ENCODE results near the gene NOL9. TPM values are rescaled to one million over a fixed set of nuclear protein-coding genes. Genes with fewer than 3 reads are reported as not detected.
"Not testable (repeated sequence)": the region's sequence is repeated elsewhere in the genome, so short reads cannot be mapped to it uniquely, and the experiment has no call there.

Gene NOL9
- total RNA-seq, 1 experiment from 2014 or later, result 49.2 TPM

DNA sequence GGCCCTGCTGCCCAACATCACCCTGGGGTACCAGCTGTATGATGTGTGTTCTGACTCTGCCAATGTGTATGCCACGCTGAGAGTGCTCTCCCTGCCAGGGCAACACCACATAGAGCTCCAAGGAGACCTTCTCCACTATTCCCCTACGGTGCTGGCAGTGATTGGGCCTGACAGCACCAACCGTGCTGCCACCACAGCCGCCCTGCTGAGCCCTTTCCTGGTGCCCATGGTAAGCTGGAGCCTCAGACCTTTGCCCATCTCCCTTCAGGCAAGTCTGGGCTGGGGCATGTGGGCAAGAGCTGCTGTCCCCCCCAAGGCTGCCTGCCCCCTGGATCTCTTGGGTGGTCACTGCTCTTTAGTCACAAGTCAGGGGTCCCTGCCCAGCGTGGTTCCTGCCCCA lies 16.7 kb upstream of the NOL9 start:
- Mint-ChIP-seq H3K4me3 (ENCODE audit: unreplicated experiment) (no peak overlapping the region), H3K4me1 (ENCODE audit: insufficient read depth, unreplicated experiment) (no peaks in the 10 kb centered on the region), H3K9me3 (ENCODE audit: unreplicated experiment) (no peaks in the 10 kb centered on the region), H3K36me3 (ENCODE audit: insufficient read depth, unreplicated experiment) (no peaks in the 10 kb centered on the region), H3K27me3 (ENCODE audit: insufficient read depth, unreplicated experiment) (peaks cover 13% of the 10 kb centered on the region), H3K27ac (ENCODE audit: low read depth, unreplicated experiment) (no peak overlapping the region)
- BruUV-seq (replicated peaks), result no TSS peak
- ChIA-PET POLR2A (interaction anchor here (0.6 to 0.7 kb wide), 2 partner anchors 11 to 82 kb away, joined by 4 read pairs; no protein-coding TSS in a partner anchor), CTCF (interaction anchor here (0.6 to 3.2 kb wide), 3 partner anchors 16 to 462 kb away, joined by 3 to 8 read pairs (median 6); partner anchors contain the start of genes NOL9 and TAS1R1)
- DNase-seq (ENCODE audit: unreplicated experiment), result no peak
- TF ChIP-seq, protein P1, sequence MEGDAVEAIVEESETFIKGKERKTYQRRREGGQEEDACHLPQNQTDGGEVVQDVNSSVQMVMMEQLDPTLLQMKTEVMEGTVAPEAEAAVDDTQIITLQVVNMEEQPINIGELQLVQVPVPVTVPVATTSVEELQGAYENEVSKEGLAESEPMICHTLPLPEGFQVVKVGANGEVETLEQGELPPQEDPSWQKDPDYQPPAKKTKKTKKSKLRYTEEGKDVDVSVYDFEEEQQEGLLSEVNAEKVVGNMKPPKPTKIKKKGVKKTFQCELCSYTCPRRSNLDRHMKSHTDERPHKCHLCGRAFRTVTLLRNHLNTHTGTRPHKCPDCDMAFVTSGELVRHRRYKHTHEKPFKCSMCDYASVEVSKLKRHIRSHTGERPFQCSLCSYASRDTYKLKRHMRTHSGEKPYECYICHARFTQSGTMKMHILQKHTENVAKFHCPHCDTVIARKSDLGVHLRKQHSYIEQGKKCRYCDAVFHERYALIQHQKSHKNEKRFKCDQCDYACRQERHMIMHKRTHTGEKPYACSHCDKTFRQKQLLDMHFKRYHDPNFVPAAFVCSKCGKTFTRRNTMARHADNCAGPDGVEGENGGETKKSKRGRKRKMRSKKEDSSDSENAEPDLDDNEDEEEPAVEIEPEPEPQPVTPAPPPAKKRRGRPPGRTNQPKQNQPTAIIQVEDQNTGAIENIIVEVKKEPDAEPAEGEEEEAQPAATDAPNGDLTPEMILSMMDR (IDR thresholded peaks at IDR 0.05; ENCODE audit: unreplicated experiment), result no peak
- intact Hi-C loops (cut with micrococcal nuclease), result no loop called here

DNA sequence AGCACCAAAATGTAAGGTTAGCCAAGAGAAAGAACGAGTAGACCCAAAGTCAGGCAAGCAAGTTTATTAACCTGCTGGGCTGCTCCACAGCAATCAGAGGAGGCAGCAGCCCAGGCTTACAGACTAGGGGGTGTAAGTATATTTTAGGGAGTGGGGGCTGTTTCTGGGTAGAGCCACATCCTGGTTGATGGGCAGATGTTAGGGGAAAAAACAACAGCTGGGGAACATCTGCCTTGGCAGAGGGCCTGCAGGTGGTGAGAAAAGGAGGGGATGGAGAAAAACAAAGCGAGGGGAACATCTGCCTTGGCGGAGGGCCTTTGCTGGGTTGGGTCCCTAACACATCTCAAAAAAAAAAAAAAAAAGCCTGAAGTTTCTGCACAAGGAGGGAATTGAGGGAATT lies 15.8 kb upstream of the NOL9 start:
- ChIA-PET CTCF (interaction anchor here (1.3 to 3.2 kb wide), 2 partner anchors 15 to 30 kb away, joined by 5 to 8 read pairs; partner anchors contain the start of genes NOL9 and TAS1R1), POLR2A (interaction anchor here (0.5 kb wide), 1 partner anchor 10 kb away, joined by 3 read pairs; the partner anchor contains the start of gene ZBTB48)
- peaks cover 13% of the 10 kb centered on the region for H3K27me3 Mint-ChIP-seq (ENCODE audit: insufficient read depth, unreplicated experiment)
- intact Hi-C loops (cut with micrococcal nuclease), result no loop called here
- H3K36me3 Mint-ChIP-seq (ENCODE audit: insufficient read depth, unreplicated experiment), result no peaks in the 10 kb centered on the region
- no peaks in the 10 kb centered on the region for H3K4me1 Mint-ChIP-seq (ENCODE audit: insufficient read depth, unreplicated experiment)
- TF ChIP-seq, protein P1 (IDR thresholded peaks at IDR 0.05; ENCODE audit: unreplicated experiment), result no peak
- no peak for DNase-seq (ENCODE audit: unreplicated experiment)
- H3K27ac Mint-ChIP-seq (ENCODE audit: low read depth, unreplicated experiment), result no peak overlapping the region
- H3K9me3 Mint-ChIP-seq (ENCODE audit: unreplicated experiment), result no peaks in the 10 kb centered on the region
- BruUV-seq (replicated peaks), result no TSS peak
- H3K4me3 Mint-ChIP-seq (ENCODE audit: unreplicated experiment), result no peak overlapping the region

DNA sequence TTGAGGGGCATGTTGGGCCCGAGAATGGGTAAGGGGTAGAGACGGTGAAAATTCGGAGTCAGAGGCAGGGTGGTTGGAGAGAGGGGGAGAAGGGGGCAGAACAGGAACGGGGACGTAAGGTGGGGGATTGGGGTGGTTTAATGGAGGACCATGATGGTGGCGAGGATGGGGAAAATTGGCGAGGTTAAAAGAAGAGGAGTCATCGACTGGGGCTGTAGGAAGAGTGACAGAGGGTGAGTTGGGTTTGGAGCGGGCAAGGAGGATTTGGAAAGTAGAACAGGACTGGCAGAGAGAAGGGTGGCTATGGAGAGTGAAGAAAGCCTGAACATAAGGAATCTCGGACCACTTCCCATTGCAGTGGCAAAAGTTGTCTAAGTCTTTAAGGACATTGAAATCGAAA lies 14.7 kb upstream of the NOL9 start:
- Mint-ChIP-seq H3K4me3 (ENCODE audit: unreplicated experiment) (no peak overlapping the region), H3K27ac (ENCODE audit: low read depth, unreplicated experiment) (no peak overlapping the region), H3K27me3 (ENCODE audit: insufficient read depth, unreplicated experiment) (peaks cover 13% of the 10 kb centered on the region), H3K4me1 (ENCODE audit: insufficient read depth, unreplicated experiment) (no peaks in the 10 kb centered on the region), H3K36me3 (ENCODE audit: insufficient read depth, unreplicated experiment) (no peaks in the 10 kb centered on the region), H3K9me3 (ENCODE audit: unreplicated experiment) (no peaks in the 10 kb centered on the region)
- ChIA-PET POLR2A (no interaction called here), CTCF (interaction anchor here (1.3 to 2.1 kb wide), 2 partner anchors 14 to 31 kb away, joined by 5 to 11 read pairs; partner anchors contain the start of genes NOL9 and TAS1R1)
- TF ChIP-seq, protein P1 (IDR thresholded peaks at IDR 0.05; ENCODE audit: unreplicated experiment), result no peak
- no TSS peak for BruUV-seq (replicated peaks)
- intact Hi-C loops (cut with micrococcal nuclease), result no loop called here
- no peak for DNase-seq (ENCODE audit: unreplicated experiment)

DNA sequence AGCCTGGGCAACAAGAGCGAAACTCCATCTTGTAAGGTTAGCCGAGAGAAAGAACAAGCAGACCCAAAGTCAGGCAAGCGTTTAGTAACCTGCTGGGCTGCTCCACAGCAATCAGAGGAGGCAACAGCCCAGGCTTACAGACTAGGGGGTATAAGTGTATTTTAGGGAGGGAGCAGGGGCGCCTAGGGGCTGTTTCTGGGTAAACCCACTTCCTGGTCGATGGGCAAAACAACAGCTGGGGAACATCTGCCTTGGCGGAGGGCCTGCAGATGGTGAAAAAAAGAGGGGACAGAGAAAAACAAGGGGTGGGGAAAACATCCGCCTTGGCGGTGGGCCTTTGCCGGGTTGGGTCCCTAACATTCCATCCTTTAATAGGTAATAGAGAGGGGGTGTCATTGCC lies 6.0 kb upstream of the NOL9 start:
- no TSS peak for BruUV-seq (replicated peaks)
- CTCF ChIA-PET, result interaction anchor here (0.6 to 1.0 kb wide), 3 partner anchors 40 to 475 kb away, joined by 3 to 5 read pairs (median 4); no protein-coding TSS in a partner anchor
- intact Hi-C loops (cut with micrococcal nuclease), result no loop called here
- Mint-ChIP-seq H3K4me3 (ENCODE audit: unreplicated experiment) (no peak overlapping the region), H3K27ac (ENCODE audit: low read depth, unreplicated experiment) (no peak overlapping the region), H3K4me1 (ENCODE audit: insufficient read depth, unreplicated experiment) (no peaks in the 10 kb centered on the region), H3K9me3 (ENCODE audit: unreplicated experiment) (no peaks in the 10 kb centered on the region), H3K27me3 (ENCODE audit: insufficient read depth, unreplicated experiment) (no peaks in the 10 kb centered on the region), H3K36me3 (ENCODE audit: insufficient read depth, unreplicated experiment) (no peaks in the 10 kb centered on the region)
- TF ChIP-seq, protein P1 (IDR thresholded peaks at IDR 0.05; ENCODE audit: unreplicated experiment), result no peak
- DNase-seq (ENCODE audit: unreplicated experiment), result no peak
- POLR2A ChIA-PET, result no interaction called here

DNA sequence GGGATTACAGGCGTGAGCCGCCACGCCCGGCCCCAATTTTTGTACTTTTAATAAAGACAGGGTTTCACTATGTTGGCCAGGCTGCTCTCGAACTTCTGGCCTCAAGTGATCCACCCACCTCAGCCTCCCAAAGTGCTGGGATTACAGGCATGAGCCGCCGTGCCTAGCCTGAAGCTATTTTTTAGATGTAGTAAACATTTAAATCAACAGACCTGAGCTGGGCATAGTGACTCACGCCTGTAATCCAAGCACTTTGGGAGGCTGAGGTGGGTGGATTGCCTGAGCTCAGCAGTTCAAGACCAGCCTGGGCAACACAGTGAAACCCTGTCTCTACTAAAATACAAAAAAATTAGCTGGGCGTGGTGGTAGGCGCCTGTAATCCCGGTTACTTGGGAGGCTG lies 4.8 kb upstream of the NOL9 start:
- H3K27me3 Mint-ChIP-seq (ENCODE audit: insufficient read depth, unreplicated experiment); H3K9me3 Mint-ChIP-seq (ENCODE audit: unreplicated experiment); intact Hi-C loops (cut with micrococcal nuclease); H3K36me3 Mint-ChIP-seq (ENCODE audit: insufficient read depth, unreplicated experiment); H3K27ac Mint-ChIP-seq (ENCODE audit: low read depth, unreplicated experiment); BruUV-seq (replicated peaks); H3K4me3 Mint-ChIP-seq (ENCODE audit: unreplicated experiment); H3K4me1 Mint-ChIP-seq (ENCODE audit: insufficient read depth, unreplicated experiment): not testable (repeated sequence)
- ChIA-PET CTCF (interaction anchor here (0.6 to 0.8 kb wide), 3 partner anchors 13 to 312 kb away, joined by 3 to 4 read pairs (median 3); no protein-coding TSS in a partner anchor), POLR2A (interaction anchor here (0.6 to 0.9 kb wide), 2 partner anchors 19 to 21 kb away, joined by 3 to 5 read pairs; partner anchors contain the start of gene ZBTB48)
- peak; percentile 30 for DNase-seq (ENCODE audit: unreplicated experiment)
